Glomerular endothelial cell (primary cell): Measurements from ENCODE around the gene VPS16. TPM values are rescaled to one million over a fixed set of nuclear protein-coding genes. Genes with fewer than 3 reads are reported as not detected.

Experiments
- DNase-seq: peaks from one replicate; pipeline ENCODE4 v3.0.0-alpha.2; 2011; ENCODE audit warnings: low read depth, low spot score; ENCODE audit errors: extremely low read depth
- total RNA-seq: library from RNA; depleted of rRNA; stranded (reverse); fragments of >200 nt; gene quantifications from 2 replicates; pipeline ENCODE4 v1.2.3, GENCODE V29; 2015

Gene VPS16
- total RNA-seq, 1 donor from 2014 or later = 36.6 TPM

- no peak for DNase-seq
Measured at GRCh38 chr20:2867081-2867864, 26.7 kb downstream of the VPS16 start.

- DNase-seq = no peak
Measured at GRCh38 chr20:2869381-2869780, 28.8 kb downstream of the VPS16 start.

- no peak for DNase-seq
Measured at GRCh38 chr20:2871111-2871465, 30.5 kb downstream of the VPS16 start.

GRCh38 chr20:2871661-2872458 lies 31.3 kb downstream of the VPS16 start:
- DNase-seq = no peak

GRCh38 chr20:2872459-2873009 lies 32.0 kb downstream of the VPS16 start:
- DNase-seq = no peak

GRCh38 chr20:2873010-2873746 lies 32.6 kb downstream of the VPS16 start, which contains the start of gene PTPRA:
PTPRA (plus strand) TSS chr20:2873481; CDS start chr20:2964278, 90,797 bp downstream.
- DNase-seq = no peak

GRCh38 chr20:2873747-2874041 lies 33.1 kb downstream of the VPS16 start:
- no peak for DNase-seq

GRCh38 chr20:2874456-2874855 lies 33.9 kb downstream of the VPS16 start:
- DNase-seq = no peak

- no peak for DNase-seq
Measured at GRCh38 chr20:2875690-2876203, 35.2 kb downstream of the VPS16 start.

- no peak for DNase-seq
Measured at GRCh38 chr20:2878515-2878914, 38.0 kb downstream of the VPS16 start.

- no peak for DNase-seq
Measured at GRCh38 chr20:2879146-2879545, 38.6 kb downstream of the VPS16 start.

GRCh38 chr20:2880650-2881049 lies 40.1 kb downstream of the VPS16 start:
- DNase-seq = no peak

- no peak for DNase-seq
Measured at GRCh38 chr20:2883726-2884637, 43.4 kb downstream of the VPS16 start.

- no peak for DNase-seq
Measured at GRCh38 chr20:2887715-2888114, 47.2 kb downstream of the VPS16 start.

GRCh38 chr20:2888224-2888955 lies 47.8 kb downstream of the VPS16 start:
- no peak for DNase-seq

- no peak for DNase-seq
Measured at GRCh38 chr20:2889209-2889608, 48.7 kb downstream of the VPS16 start.

GRCh38 chr20:2889797-2890196 lies 49.3 kb downstream of the VPS16 start:
- DNase-seq = no peak

GRCh38 chr20:2890742-2891141 lies 50.2 kb downstream of the VPS16 start:
- no peak for DNase-seq

- DNase-seq = no peak
Measured at GRCh38 chr20:2891343-2891742, 50.8 kb downstream of the VPS16 start.
